GM19239 (cell line): ENCODE measurements around the gene SPATA13.
A peak's percentile ranks its signal among the peaks of the same experiment; 100 is the strongest.

ENCODE experiments used
- DNase-seq: peaks from one replicate; pipeline ENCODE4 v3.0.0; 2011; ENCODE audit warnings: low spot score; ENCODE audit not compliant: insufficient read length
- FAIRE-seq: peaks from 2 replicates; lab custom pipeline; 2011; peaks lifted over from hg19 to GRCh38; lab: Jason Lieb, UNC

Gene SPATA13

GRCh38 chr13:24271601-24272451 is 111.3 kb downstream of the SPATA13 start:
- DNase-seq (no peak), FAIRE-seq (peak; percentile 100)

GRCh38 chr13:24272452-24273161 is 112.1 kb downstream of the SPATA13 start:
- no peak for FAIRE-seq
- DNase-seq, result no peak

- FAIRE-seq (no peak), DNase-seq (no peak)
Observed at GRCh38 chr13:24273926-24274325, 113.4 kb downstream of the SPATA13 start.

GRCh38 chr13:24274452-24275021 is 114.0 kb downstream of the SPATA13 start:
- FAIRE-seq, result peak; percentile 99
- no peak for DNase-seq

- FAIRE-seq (no peak), DNase-seq (no peak)
Observed at GRCh38 chr13:24275041-24275440, 114.5 kb downstream of the SPATA13 start.

- DNase-seq (no peak), FAIRE-seq (peak; percentile 76)
Observed at GRCh38 chr13:24276306-24276705, 115.8 kb downstream of the SPATA13 start.

GRCh38 chr13:24276861-24277260 is 116.3 kb downstream of the SPATA13 start:
- FAIRE-seq (peak; percentile 11), DNase-seq (no peak)

GRCh38 chr13:24277761-24278160 is 117.2 kb downstream of the SPATA13 start:
- DNase-seq (no peak), FAIRE-seq (no peak)

GRCh38 chr13:24279327-24280110 is 119.0 kb downstream of the SPATA13 start:
- FAIRE-seq, result no peak

GRCh38 chr13:24280720-24281119 is 120.2 kb downstream of the SPATA13 start:
- DNase-seq (peak; percentile 31), FAIRE-seq (peak; percentile 86)

More at GRCh38 chr13:24279327-24280110, 119.0 kb downstream of the SPATA13 start:
- DNase-seq, result no peak

- FAIRE-seq, result no peak
- no peak for DNase-seq
Observed at GRCh38 chr13:24281188-24282008, 120.9 kb downstream of the SPATA13 start.

GRCh38 chr13:24282256-24282655 is 121.7 kb downstream of the SPATA13 start:
- FAIRE-seq (no peak), DNase-seq (no peak)

GRCh38 chr13:24284889-24285565 is 124.5 kb downstream of the SPATA13 start:
- FAIRE-seq (no peak), DNase-seq (no peak)

- DNase-seq (no peak), FAIRE-seq (no peak)
Observed at GRCh38 chr13:24286624-24287023, 126.1 kb downstream of the SPATA13 start.

- FAIRE-seq, result no peak
Observed at GRCh38 chr13:24287748-24288287, 127.3 kb downstream of the SPATA13 start.

GRCh38 chr13:24288870-24289269 is 128.3 kb downstream of the SPATA13 start:
- no peak for DNase-seq
- FAIRE-seq, result no peak

More at GRCh38 chr13:24287748-24288287, 127.3 kb downstream of the SPATA13 start:
- DNase-seq, result no peak

- FAIRE-seq (no peak), DNase-seq (no peak)
Observed at GRCh38 chr13:24290280-24290932, 129.9 kb downstream of the SPATA13 start.

GRCh38 chr13:24292481-24292880 is 132.0 kb downstream of the SPATA13 start:
- DNase-seq (no peak), FAIRE-seq (no peak)
